GM21423 (cell line): ENCODE results near the gene HS2ST1.
"Not testable (repeated sequence)": the region's sequence is repeated elsewhere in the genome, so short reads cannot be mapped to it uniquely, and the experiment has no call there.

Experiments
- ATAC-seq: cut with Tn5 transposase; IDR thresholded peaks from one replicate; pipeline ENCODE4 v1.9.1; 2021; ENCODE audit warnings: mild to moderate bottlenecking, moderate library complexity; ENCODE audit not compliant: unreplicated experiment

Gene HS2ST1

DNA sequence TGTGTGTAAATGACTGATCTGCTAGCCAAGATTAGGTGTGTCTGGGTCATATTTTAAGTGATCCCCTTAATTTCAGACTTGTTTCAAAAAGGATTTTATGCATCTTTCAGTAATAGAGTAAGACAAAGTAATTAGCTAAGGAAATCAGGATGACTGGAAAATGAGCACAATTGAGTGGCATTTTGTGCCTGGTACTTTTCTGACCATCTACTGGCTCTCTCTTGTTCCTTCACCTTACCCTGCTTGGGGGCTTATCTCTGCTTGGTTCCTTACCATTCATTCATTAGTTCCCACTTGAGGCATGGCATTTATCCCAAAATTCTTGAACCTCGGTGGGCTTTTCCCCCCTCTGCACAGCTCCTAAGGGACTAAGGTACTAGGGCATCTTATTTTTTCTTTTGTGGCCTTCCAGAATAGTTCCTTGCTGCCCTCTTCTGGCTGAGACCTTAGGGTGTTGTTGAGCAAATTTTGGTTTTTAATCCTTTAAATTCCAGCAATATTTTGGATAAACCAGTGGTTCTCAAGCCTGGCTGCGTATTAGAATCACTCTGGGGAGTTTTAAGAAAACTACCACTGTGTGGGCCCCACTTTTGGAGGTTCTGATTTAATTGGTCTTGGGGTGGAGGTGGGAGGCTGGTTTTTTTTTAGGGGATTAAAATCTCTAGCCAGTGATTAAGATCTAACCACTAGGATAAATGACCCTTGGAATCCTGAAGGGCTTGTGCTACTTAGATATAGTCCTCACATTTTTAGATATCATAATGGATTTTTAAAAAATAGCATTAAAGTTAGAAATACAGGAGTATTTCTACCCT, 50.8 kb downstream of the HS2ST1 start:
- ATAC-seq = no peak

DNA sequence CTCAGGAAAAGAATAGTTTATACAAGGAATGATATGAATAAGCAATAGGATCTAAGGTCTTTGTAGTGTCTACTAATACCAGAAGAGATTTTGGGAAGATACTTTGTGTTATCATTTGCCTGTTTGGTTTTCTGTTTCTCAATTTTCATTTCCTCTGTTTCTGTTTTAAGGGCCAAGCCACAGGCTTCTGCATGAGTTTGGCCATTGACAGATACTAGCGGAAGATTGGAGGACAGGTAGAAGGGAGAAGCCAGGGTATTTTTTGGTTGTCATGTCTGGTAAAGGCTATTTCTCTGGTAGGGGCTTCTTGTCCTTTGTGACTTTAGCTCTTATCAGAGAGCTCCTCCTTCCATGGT, 51.4 kb downstream of the HS2ST1 start:
- peak; percentile 83 for ATAC-seq

DNA sequence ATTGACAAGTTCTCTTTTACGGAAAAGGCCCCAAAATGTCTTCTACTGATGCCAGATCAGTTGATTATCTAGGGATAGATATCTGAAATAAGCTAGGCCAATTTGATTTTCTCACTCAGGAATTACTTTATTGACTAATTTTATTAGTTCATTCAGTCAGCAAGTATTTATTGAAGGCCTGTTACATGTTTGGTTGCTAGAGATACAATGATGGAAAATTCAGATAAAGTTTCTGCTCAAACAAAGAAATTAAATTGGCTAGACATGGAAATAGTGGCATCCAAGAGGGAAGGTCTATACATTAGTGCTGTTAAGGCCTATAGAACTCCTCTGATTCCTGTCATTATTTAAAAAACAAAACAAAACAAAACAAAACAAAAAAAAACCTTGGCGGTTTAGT, 56.5 kb downstream of the HS2ST1 start:
- ATAC-seq = no peak

DNA sequence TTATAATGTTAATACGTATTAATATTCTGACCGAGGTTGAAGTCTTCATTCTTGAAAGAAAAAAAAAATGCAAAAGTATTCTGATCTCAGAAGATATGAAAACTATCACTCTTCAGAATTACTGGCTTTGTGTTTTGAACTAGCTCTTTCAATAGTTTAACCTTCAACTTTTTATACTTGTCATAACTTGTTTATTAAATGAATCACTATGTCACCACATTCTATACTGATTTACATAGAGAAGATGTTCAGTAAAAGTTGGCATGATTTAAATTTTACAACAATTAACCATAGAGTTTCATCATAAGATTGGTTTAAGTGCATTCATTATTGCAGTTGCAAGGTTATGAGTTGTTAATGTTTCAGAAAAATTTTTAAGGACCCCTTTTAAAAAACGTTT, 57.3 kb downstream of the HS2ST1 start:
- ATAC-seq = no peak

DNA sequence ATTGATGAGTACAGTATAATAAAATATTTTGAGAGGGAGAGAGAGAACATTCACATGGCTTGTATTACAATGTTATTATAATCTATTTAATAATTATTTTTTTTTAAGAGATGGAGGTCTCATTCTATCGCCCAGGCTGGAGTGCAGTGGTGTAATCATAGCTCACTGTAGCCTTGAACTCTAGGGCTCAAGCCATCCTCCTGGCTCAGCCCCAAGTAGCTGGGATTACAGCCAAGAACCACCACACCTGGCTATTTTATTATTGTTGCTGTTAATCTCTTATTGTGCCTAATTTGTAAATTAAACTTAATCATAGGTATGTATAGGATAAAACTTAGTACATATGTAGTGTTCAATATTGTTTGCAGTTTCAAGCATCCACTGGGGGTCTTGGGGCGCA, 57.8 kb downstream of the HS2ST1 start:
- no peak for ATAC-seq

DNA sequence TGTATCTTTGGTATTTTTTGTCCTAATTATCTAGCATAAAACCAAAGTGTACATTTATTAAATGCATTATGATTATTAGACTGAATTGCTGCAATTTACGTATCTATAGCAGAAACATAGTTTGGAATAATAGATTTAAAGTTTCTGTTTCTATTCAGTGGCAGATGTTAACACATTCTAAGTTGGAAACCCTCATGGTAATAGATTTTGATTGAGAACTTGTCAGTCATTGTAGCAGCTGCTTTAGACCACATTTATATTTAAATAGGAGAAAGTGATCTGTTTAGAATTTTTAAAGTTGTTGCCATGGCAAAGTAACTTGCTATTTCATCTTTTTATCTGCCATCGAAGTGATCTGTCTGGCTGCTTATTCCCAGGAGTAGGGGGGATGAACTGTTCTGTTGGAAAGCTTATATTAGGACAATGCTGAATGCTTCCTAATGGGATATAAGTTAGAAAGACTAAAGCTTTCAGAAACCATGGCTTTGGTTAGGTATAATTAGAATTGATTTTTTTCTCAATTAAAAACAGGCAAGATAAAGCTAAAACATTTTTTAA, 61.6 kb downstream of the HS2ST1 start:
- ATAC-seq = no peak

DNA sequence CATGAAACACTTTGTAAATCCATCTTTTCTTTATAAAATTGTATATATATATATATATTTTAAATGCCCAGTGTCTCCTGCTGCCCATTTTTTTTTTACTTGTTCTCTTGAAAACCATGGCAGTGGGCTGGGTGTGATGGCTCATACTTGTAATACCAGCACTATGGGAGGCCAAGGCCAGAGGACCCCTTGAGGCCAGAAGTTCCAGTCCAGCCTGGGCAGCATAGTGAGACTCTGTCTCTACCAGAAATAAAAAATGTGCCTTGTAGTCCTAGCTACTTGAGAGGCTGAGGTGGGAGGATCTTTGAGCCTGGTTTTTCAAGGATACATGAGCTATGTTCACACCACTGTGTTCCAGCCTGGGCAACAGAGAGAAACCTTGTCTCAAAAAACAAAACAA, 62.2 kb downstream of the HS2ST1 start:
- no peak for ATAC-seq

DNA sequence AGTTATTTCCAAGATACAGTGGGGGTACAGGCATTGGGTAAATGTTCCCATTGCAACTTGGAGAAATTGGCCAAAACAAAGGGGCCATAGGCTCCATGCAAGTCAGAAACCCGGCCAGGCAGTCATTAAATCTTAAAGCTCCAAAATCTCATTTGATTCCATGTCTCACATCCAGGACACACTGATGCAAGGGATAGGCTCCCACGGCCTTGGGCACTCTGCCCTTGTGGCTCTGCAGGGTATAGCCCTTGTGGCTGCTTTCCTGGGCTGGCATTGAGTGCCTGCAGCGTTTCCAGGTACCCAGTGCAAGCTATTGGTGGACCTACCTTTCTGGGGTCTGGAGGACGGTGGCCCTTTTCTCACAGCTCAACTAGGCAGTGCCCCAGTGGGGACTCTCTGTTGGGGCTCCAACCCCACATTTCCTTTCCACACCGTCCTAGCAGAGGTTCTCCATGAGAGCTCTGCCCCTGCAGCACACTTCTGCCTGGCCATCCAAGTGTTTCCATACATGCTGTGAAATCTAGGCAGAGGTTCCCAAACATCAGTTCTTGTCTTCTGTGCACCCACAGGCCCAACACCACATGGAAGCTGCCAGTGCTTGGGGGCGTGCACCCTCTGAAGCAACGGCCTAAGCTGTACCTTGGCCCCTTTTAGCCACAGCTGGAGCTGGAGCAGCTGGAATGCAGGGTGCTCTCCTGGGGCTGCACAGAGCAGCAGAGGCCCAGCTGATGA, 67.2 kb downstream of the HS2ST1 start:
- ATAC-seq = no peak

DNA sequence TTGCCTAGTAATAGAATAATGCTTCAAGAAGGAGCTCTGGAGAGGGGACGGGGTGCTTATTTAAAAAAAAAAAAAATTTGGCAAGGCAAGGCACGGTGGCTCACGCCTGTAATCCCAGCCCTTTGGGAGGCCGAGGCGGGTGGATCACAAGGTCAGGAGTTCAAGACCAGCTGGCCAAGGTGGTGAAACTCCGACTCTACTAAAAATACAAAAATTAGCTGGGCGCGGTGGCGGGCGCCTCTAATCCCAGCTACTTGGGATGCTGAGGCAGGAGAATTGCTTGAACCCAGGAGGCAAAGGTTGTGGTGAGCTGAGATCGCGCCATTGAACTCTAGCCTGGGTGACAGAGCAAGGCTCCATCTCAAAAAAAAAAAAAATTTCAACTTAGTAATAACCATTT, 69.2 kb downstream of the HS2ST1 start:
- ATAC-seq = not testable (repeated sequence)

DNA sequence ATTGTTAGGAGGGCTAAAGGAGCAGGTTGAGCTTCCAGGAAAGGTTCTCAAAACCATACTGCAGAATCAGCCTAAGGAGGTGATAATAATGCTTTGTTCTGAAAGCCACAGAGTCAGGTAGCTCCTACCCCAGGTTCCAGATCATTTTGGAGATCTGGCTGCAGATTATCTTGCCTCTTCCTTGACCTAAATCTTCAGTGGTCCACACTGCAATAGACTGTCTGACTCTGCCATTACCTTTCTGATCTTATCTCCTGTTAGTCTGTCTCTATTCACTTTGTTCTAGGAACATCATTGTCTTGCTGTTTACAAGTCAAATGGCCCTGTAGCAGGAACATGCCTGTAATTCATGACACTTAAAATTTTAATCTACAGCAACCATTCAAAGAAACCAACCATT, 73.0 kb downstream of the HS2ST1 start:
- no peak for ATAC-seq

DNA sequence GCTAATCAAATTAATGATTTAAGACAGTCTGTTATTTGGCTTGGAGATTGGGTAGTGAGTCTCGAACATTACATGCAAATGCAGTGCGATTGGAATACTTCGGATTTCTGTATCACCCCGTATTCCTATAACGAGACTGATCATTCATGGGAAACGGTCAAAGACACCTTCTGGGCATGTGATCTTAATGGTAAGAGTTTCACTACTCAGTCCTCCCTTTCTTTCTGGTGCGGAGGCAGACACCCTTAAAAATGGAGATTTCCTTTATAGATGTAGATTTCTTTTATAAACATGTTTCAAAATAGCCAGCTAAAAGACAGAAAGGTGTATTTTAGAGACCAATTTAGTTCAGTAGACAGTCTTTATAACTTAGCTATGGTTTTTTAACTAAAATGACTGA, 74.4 kb downstream of the HS2ST1 start:
- no peak for ATAC-seq

DNA sequence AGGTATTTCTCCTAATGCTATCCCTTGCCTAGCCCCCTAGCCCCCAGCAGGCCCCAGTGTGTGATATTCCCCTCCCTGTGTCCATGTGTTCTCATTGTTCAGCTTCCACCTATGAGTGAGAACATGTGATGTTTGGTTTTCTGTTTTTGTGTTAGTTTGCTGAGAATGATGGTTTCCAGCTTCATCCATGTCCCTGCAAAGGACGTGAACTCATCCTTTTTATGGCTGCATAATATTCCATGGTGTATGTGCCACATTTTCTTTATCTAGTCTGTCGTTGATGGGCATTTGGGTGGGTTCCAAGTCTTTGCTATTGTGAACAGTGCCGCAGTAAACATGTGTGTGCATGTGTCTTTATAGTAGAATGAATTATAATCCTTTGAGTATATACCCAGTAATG, 75.3 kb downstream of the HS2ST1 start:
- ATAC-seq = not testable (repeated sequence)

DNA sequence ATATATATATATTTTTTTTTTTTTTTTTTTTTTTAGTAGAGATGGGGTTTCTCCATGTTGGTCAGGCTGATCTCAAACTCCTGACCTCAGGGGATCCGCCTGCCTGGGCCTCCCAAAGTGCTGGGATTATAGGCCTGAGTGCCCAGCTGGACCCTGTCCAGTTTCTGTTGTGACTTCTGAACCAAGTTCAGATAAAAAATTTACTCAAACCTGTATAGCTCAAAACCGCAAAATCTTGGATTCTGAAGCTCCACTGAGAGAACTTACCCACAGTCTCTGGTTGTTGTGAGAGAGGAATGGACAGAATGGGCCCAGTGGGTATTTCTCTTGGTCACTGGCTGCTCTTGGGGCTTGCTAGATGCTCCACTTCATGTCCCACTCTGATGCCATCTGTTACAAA, 76.4 kb downstream of the HS2ST1 start:
- no peak for ATAC-seq

DNA sequence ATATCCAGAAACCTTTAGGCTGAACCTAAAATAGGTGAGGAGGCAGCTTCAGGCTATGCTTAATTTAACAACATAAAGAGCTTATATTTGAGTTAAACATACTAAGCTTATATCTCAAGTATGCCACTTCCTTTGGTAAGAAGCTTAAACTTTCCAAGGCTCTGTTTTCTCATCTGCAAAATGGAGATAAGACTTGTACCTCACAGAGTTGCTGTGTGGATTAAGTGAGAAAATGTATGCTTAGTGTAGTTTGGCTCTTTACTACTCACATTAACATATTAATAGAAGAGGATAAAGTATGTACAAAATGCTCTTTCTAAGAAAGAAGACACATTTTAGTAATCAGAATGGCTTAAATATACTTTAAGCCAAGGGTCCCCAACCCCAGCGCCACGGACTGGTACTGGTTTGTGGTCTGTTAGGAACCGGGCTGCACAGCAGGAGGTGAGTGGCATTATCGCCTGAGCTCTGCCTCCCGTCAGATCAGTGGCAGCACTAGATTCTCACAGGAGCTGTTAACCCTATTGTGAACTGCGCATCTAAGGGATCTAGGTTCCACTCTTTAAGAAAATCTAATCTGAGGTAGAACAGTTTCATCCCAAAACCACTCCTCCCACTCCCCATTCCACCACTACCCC, 77.2 kb downstream of the HS2ST1 start:
- no peak for ATAC-seq

DNA sequence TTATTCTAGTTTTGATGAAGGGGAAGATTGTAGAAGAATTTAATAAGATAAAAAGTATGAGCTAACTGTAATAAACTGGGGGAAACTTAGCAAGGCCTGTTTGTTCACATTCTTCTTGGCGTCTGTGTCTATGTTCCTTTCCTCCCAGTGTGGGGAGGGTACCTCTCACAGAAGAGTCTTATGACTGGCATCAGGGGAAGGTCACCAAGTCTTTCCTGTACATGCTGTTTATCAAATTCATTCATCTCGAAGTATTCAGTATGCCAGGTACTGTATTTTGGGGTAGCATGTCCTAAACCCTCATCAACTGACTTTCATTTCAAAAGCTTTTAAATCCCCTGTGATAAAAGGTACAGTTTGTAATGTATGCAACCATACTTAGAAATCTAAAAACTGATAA, 78.4 kb downstream of the HS2ST1 start:
- no peak for ATAC-seq

DNA sequence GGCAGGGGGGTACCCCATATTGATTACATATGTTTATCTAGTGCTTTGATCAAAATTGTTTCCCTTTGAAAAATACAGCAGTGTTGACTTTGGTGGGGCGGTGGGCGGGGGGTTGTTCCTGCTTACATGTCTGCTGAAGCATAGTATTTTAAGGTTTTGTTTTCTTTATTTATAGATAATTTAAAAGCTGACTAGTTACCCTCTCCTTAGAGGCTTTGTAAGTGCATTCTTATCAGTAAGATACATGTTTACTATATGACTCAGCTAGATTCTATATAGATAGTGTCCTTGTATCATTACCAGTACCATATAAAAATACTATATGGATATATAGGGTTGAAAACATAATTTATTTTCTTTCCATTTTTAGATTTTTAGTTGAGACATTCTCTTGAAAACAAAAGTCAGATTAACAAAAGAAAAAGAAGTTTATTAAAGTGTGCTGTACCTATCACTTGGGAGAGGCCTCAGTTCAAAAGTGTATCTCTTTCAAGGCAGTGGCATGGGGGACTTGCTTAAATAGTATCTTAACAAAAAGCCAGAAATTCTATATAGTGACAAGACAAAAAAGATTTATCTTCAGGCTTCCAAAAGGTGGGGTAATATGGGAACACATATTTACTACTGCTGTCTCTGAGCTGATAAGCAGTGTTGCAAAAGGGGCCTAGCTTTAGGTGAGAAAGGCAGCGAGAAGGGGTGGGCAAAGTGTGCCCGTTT, 79.0 kb downstream of the HS2ST1 start:
- ATAC-seq = no peak

DNA sequence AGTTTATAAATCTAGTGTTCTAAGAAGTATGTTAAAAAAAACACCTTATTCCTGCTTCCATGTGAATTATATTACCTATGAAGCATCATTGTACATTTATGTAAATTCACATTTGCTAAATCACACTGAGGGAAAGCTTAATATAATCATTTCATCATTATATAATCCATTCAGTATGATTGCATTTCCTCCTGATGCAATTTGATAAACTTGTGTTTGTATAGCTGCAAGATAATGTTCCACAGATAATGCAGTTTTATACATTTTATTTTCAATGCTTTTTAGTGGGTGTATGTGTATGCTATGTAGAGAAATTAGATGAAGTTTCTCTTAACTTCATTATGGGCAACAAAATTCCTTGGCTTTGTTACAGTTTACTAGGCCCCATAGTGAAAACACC, 79.6 kb downstream of the HS2ST1 start:
- ATAC-seq = no peak

DNA sequence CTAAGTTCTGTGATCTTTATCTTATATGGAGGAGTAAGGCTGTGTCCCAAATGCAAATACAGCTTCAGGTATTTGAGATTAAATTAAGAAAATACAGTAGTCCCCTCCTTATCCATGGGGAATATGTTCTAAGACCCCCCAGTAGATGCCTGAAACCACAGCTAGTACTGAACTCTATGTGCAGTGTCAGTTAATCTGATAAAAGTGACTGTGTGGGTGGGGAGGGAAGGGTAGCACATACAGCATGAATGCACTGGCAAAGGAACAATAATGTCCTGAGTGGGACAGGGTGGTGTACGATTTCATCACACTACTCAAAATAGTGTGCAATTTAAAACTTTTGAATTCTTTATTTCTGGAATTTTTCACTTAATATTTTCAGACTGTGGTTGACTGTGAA, 83.1 kb downstream of the HS2ST1 start:
- no peak for ATAC-seq

DNA sequence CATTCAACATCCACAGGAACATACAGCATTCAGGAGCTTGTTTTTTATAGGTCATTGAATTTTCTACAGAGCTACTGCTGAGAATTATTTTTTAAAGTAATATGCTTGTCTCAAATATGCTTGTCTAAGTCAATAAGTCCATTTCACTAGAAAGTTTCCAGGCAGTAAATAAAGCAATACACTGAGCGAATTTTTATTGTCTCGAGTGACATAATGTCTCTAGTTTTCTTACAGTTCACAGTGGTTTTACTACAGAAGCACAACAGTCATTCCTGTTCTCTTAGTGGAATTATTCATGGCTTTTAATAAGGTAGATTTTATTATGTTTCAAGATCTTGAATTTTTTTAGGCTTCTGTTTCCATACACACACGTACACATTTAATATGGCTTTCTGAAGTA, 83.8 kb downstream of the HS2ST1 start:
- ATAC-seq = no peak

DNA sequence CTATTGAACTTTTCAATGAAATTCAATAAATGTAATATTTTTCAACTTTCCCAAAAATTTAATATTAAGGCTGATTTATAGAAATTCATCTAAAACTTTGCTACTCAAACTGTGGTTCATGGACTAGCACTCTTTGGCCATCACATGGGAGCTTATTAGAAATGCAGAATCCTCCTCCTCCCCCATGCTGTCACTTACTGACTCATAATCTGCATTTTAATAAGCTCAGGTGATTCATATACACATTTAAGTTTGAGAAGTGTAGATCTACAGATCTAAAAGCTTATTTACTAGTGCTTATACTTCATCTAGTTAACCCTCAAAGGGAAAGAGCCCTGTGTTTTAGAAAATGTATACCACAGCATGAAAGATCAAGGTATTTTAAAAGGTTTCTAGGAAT, 84.3 kb downstream of the HS2ST1 start:
- no peak for ATAC-seq

DNA sequence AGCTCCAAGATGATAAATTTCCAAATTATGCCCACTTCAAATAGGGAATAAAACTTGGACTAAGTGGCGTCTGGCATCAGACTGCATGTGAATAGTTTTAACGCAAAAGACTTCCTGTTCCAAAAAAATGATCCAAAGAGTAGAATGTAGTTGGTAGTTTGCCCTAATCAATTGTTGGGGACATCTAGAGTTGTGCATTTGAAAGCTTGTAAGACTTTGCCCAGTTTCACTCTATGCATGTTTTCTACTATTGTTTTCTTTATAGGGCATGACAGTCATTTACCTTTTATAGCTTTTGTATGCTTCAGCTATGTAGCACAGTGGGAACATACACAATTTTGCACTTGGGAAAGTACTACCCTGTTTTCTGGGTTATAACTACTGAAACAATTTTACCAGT, 86.0 kb downstream of the HS2ST1 start:
- ATAC-seq = no peak
